K562 (cell line): ENCODE results near the gene EXOC3L2. TPM values are rescaled to one million over a fixed set of nuclear protein-coding genes. Genes with fewer than 3 reads are reported as not detected.

ENCODE experiments used
- ARNT ChIP-seq, 2 experiments: fragments of 450-650 bp; IDR thresholded peaks; 2 replicates each; pipeline ENCODE4 v1.6.1; 2016; ENCODE audit warnings: mild to moderate bottlenecking in 1 of 2
- BRCA1 ChIP-seq, 2 experiments: fragments of 450-650 bp in 1 of 2; sonication (generic) in 1 of 2; formaldehyde crosslinking in 1 of 2; IDR thresholded peaks; 2 replicates each; pipeline versions ENCODE4 v1.5.0 to v1.6.1; 2017 to 2020; ENCODE audit warnings: mild to moderate bottlenecking in 1 of 2, missing genetic modification reagents in 1 of 2
- CLOCK ChIP-seq: fragments of 250-450 bp; sonication (Bioruptor Pico); IDR thresholded peaks from 2 replicates; pipeline ENCODE4 v1.4.0; 2020; ENCODE audit warnings: mild to moderate bottlenecking, moderate library complexity, borderline replicate concordance
- E2F8 ChIP-seq: fragments of 450-650 bp; IDR thresholded peaks from 2 replicates; pipeline ENCODE4 v1.7.1; 2018; ENCODE audit warnings: mild to moderate bottlenecking, low read depth; ENCODE audit not compliant: partially characterized antibody
- ELF4 ChIP-seq: fragments of 450-650 bp; formaldehyde crosslinking; IDR thresholded peaks from 2 replicates; pipeline ENCODE4 v1.4.0; 2022; ENCODE audit warnings: missing genetic modification characterization
- FOXJ3 ChIP-seq: sonication (generic); formaldehyde crosslinking; IDR thresholded peaks from 2 replicates; pipeline ENCODE4 v1.4.0; 2020; ENCODE audit warnings: mild to moderate bottlenecking, missing genetic modification reagents
- FOXM1 ChIP-seq, 2 experiments: fragments of 450-650 bp in 1 of 2; sonication (generic) in 1 of 2; formaldehyde crosslinking in 1 of 2; IDR thresholded peaks; 2 replicates each; pipeline versions ENCODE4 v1.6.1 to v1.9.0; 2017 to 2022; ENCODE audit warnings: low read depth in 2 of 2, mild to moderate bottlenecking in 2 of 2, missing genetic modification reagents in 1 of 2, moderate library complexity in 1 of 2
- HDAC8 ChIP-seq: fragments of 450-650 bp; IDR thresholded peaks from 2 replicates; pipeline ENCODE4 v1.6.1; 2016; ENCODE audit warnings: mild to moderate bottlenecking, missing genetic modification characterization, moderate library complexity, missing compliant biosample characterization
- KLF6 ChIP-seq: fragments of 250-450 bp; sonication (Bioruptor Pico); IDR thresholded peaks from 2 replicates; pipeline ENCODE4 v1.4.0; 2020; ENCODE audit warnings: mild to moderate bottlenecking, moderate library complexity, borderline replicate concordance
- MAX ChIP-seq: sonication (generic); formaldehyde crosslinking; IDR thresholded peaks from 2 replicates; pipeline ENCODE4 v1.9.0; 2022; ENCODE audit warnings: mild to moderate bottlenecking, missing genetic modification reagents
- MXD1 ChIP-seq: fragments of 250-450 bp; sonication (Bioruptor Pico); IDR thresholded peaks from 2 replicates; pipeline ENCODE4 v1.8.0; 2021; ENCODE audit warnings: borderline replicate concordance, mild to moderate bottlenecking, moderate library complexity; ENCODE audit not compliant: poor library complexity, severe bottlenecking
- MYC ChIP-seq, 2 experiments: fragments of 250-450 bp in 1 of 2; sonication (Bioruptor Pico) in 1 of 2; IDR thresholded peaks; 2 replicates each; pipeline versions ENCODE4 v1.5.1 to v1.6.1; 2012 to 2021; ENCODE audit warnings: low read depth in 2 of 2, borderline replicate concordance in 1 of 2, improper control_type of control experiment in 1 of 2, low read length in 1 of 2, mild to moderate bottlenecking in 1 of 2, moderate library complexity in 1 of 2
- NBN ChIP-seq: fragments of 450-650 bp; IDR thresholded peaks from 2 replicates; pipeline ENCODE4 v1.6.1; 2016; ENCODE audit warnings: low read depth, mild to moderate bottlenecking
- POLR2A ChIP-seq: fragments of 450-650 bp; conservative IDR thresholded peaks from 2 replicates; pipeline ENCODE4 v1.6.1; 2016
- POU5F1 ChIP-seq: fragments of 150-350 bp; IDR thresholded peaks from 2 replicates; pipeline ENCODE4 v1.6.1; 2014; ENCODE audit warnings: borderline replicate concordance, low read length, low read depth, mild to moderate bottlenecking; ENCODE audit not compliant: partially characterized antibody
- SMAD2 ChIP-seq: fragments of 150-350 bp; IDR thresholded peaks from 2 replicates; pipeline ENCODE4 v1.6.1; 2014; ENCODE audit warnings: low read depth, mild to moderate bottlenecking, low read length
- SOX6 ChIP-seq: fragments of 450-650 bp; IDR thresholded peaks from 2 replicates; pipeline ENCODE4 v1.6.1; 2014; ENCODE audit warnings: mild to moderate bottlenecking
- ZBTB9 ChIP-seq: fragments of 450-650 bp; formaldehyde crosslinking; IDR thresholded peaks from 2 replicates; pipeline ENCODE4 v1.4.0; 2020; ENCODE audit warnings: mild to moderate bottlenecking, moderate library complexity
- ZNF134 ChIP-seq: fragments of 250-450 bp; sonication (Bioruptor Pico); conservative IDR thresholded peaks from 2 replicates; pipeline ENCODE4 v1.4.0; 2020
- polyA plus RNA-seq, 8 experiments: library from polyadenylated mRNA; depleted of rRNA in 4 of 8; stranded (reverse) in 5 of 8; unstranded in 3 of 8; fragments of >200 nt; fragmentation: Nextera tagmentation in 2 of 8; fragmentation: Illumina TruSeq in 1 of 8; extraction: Ambion mirVana in 2 of 8; extraction: Trizol in 1 of 8; gene quantifications; 2 replicates each; pipeline versions ENCODE4 v1.2.1 to v1.2.3, GENCODE V29; 2011 to 2014; ENCODE audit warnings: inconsistent platforms in 1 of 8, missing spikeins in 1 of 8
- total RNA-seq, 7 experiments: library from RNA; depleted of rRNA in 6 of 7; stranded (reverse); fragments of >200 nt in 6 of 7; fragmentation: Illumina TruSeq in 2 of 7; extraction: Trizol in 2 of 7; gene quantifications; 2 replicates each; pipeline versions ENCODE4 v1.2.1 to v1.2.3, GENCODE V29; 2011 to 2021; ENCODE audit warnings: low replicate concordance in 1 of 7

Gene EXOC3L2
- total and polyA plus RNA-seq, 9 of the 15 experiments (the other 6 are each of a cell fraction or from before 2014, with no cell fraction given): 0.31 to 19.0 (median 2.4) TPM

- TF ChIP-seq FOXJ3 (CRISPR knock-in tag) (no peak), BRCA1 (IDR thresholded peaks at IDR 0.05) (no peak), BRCA1 (CRISPR knock-in tag; IDR thresholded peaks at IDR 0.05) (no peak), SMAD2 (no peak), MXD1 (CRISPR knock-in tag) (peak; percentile 69), ARNT (IDR thresholded peaks at IDR 0.05) (peak in 1 of 2 experiments; percentile 35; a peak in 1 of 4 replicates), MYC (IDR thresholded peaks at IDR 0.05; ENCODE audit: low read depth, low read length) (peak; percentile 99), MYC (CRISPR knock-in tag; IDR thresholded peaks at IDR 0.05; ENCODE audit: borderline replicate concordance, low read depth) (no peak), HDAC8 (tag) (no peak), MAX (CRISPR knock-in tag) (peak; percentile 96), E2F8 (peak; percentile 97), POLR2A (peak; percentile 74), ZBTB9 (peak; percentile 97), KLF6 (CRISPR knock-in tag) (peak; percentile 69; the same call in 1 of the 2 replicates), CLOCK (CRISPR knock-in tag) (peak; percentile 99), POU5F1 (no peak), ELF4 (CRISPR knock-in tag) (peak; percentile 73; the same call in 1 of the 2 replicates), SOX6 (peak; percentile 48; the same call in 1 of the 2 replicates), NBN (peak; percentile 54), ZNF134 (CRISPR knock-in tag) (no peak), FOXM1 (IDR thresholded peaks at IDR 0.05; ENCODE audit: low read depth) (peak; percentile 68), FOXM1 (CRISPR knock-in tag; IDR thresholded peaks at IDR 0.05; ENCODE audit: low read depth) (no peak)
Observed at GRCh38 chr19:45178262-45179071, 66.7 kb downstream of the EXOC3L2 start, which contains the start of gene BLOC1S3 (continued).
